Ishikawa (cell line): ENCODE measurements around the gene MARCHF10.

Experiments used
- CEBPB ChIP-seq: IDR thresholded peaks from 2 replicates; pipeline ENCODE4 v1.6.1; 2012
- EGR1 ChIP-seq: IDR thresholded peaks from 2 replicates; pipeline ENCODE4 v1.6.1; 2012
- EP300 ChIP-seq: IDR thresholded peaks from 2 replicates; pipeline ENCODE4 v1.6.1; 2012; ENCODE audit warnings: borderline replicate concordance
- NFIC ChIP-seq: IDR thresholded peaks from 2 replicates; pipeline ENCODE4 v1.6.1; 2012
- RAD21 ChIP-seq: IDR thresholded peaks from 2 replicates; pipeline ENCODE4 v1.6.1; 2012; ENCODE audit warnings: low read depth
- TCF12 ChIP-seq: IDR thresholded peaks from 2 replicates; pipeline ENCODE4 v1.6.1; 2012; ENCODE audit warnings: low read depth
- ZBTB7A ChIP-seq: IDR thresholded peaks from 2 replicates; pipeline ENCODE4 v1.6.1; 2012; ENCODE audit warnings: low read depth
- TF ChIP-seq, protein P1 (sequence below): IDR thresholded peaks from 2 replicates; pipeline ENCODE4 v1.6.1; 2012
- TF ChIP-seq, protein P2 (sequence below): IDR thresholded peaks from 2 replicates; pipeline ENCODE4 v1.6.1; 2012

DNA sequence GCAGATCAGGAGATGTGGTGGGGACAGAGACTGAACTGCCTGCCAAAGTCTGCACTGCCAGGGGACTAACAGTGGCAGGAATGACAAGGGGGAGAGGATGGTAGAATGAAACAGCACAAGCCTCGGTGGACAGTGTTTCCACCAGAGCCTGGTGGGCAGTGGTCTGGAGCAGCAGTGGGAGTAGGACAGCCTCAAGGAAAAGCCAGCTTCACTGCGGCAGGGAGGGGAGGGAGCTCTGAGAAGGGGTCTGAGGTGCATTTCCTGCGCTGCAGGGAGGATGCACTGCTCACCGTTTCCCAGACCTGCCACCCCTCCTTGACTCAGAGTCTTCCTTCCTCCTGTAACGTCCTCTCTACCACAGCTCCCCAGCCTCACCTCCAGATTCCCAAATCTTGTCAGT lies 33.8 kb downstream of the MARCHF10 start:
- TF ChIP-seq NFIC (no peak), EP300 (no peak), EGR1 (no peak), CEBPB (no peak), ZBTB7A (no peak), TCF12 (no peak), RAD21 (no peak)
- TF ChIP-seq, protein P1, sequence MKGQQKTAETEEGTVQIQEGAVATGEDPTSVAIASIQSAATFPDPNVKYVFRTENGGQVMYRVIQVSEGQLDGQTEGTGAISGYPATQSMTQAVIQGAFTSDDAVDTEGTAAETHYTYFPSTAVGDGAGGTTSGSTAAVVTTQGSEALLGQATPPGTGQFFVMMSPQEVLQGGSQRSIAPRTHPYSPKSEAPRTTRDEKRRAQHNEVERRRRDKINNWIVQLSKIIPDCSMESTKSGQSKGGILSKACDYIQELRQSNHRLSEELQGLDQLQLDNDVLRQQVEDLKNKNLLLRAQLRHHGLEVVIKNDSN = no peak
- TF ChIP-seq, protein P2, sequence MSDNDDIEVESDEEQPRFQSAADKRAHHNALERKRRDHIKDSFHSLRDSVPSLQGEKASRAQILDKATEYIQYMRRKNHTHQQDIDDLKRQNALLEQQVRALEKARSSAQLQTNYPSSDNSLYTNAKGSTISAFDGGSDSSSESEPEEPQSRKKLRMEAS = no peak
